Spleen (tissue), 11 donors: ENCODE measurements around the gene AGPAT4. TPM values are rescaled to one million over a fixed set of nuclear protein-coding genes. Genes with fewer than 3 reads are reported as not detected.

Source experiments
- DNase-seq: peaks from one replicate; pipeline ENCODE4 v3.0.0-alpha.2; 2020
- H3K27ac ChIP-seq, 8 donors: fragments of 200-600 bp; sonication (generic) in 7 of 8; 1 replicate in 4 of 8; 2 replicates in 4 of 8; pipeline versions ENCODE4 v1.5.0 to v1.8.0; 2016 to 2021; ENCODE audit warnings: inconsistent platforms in 4 of 8, mild to moderate bottlenecking in 4 of 8, moderate library complexity in 1 of 8
- H3K27me3 ChIP-seq, 7 donors: fragments of 200-600 bp; sonication (generic) in 6 of 7; replicated peaks in 1 of 7; 1 replicate in 4 of 7; 2 replicates in 3 of 7; pipeline versions ENCODE4 v1.5.0 to v1.8.0; 2016 to 2021; ENCODE audit warnings: inconsistent platforms in 3 of 7, mild to moderate bottlenecking in 1 of 7
- H3K36me3 ChIP-seq, 6 donors: fragments of 200-600 bp; sonication (generic) in 5 of 6; 1 replicate in 4 of 6; 2 replicates in 2 of 6; pipeline versions ENCODE4 v1.5.0 to v1.8.0; 2016 to 2021; ENCODE audit warnings: inconsistent platforms in 2 of 6
- H3K4me1 ChIP-seq, 6 donors: fragments of 200-600 bp; sonication (generic) in 5 of 6; 1 replicate in 3 of 6; 2 replicates in 3 of 6; pipeline versions ENCODE4 v1.5.0 to v1.8.0; 2016 to 2021; ENCODE audit warnings: inconsistent platforms in 3 of 6
- H3K4me3 ChIP-seq, 8 donors: fragments of 200-600 bp; sonication (generic) in 7 of 8; 1 replicate in 4 of 8; 2 replicates in 4 of 8; pipeline versions ENCODE4 v1.5.0 to v1.8.0; 2016 to 2021; ENCODE audit warnings: inconsistent platforms in 4 of 8, mild to moderate bottlenecking in 4 of 8, moderate library complexity in 2 of 8
- H3K9me3 ChIP-seq, 8 donors: fragments of 200-600 bp; sonication (generic) in 7 of 8; 1 replicate in 4 of 8; 2 replicates in 4 of 8; pipeline versions ENCODE4 v1.5.0 to v1.8.0; 2016 to 2021; ENCODE audit warnings: inconsistent platforms in 4 of 8
- POLR2A ChIP-seq, 3 donors: fragments of 450-650 bp; IDR thresholded peaks; one replicate each; pipeline ENCODE4 v1.5.1; 2017; ENCODE audit warnings: antibody characterized with exemption in 3 of 3, mild to moderate bottlenecking in 1 of 3
- POLR2AphosphoS5 ChIP-seq, 3 donors: sonication (generic); formaldehyde crosslinking; IDR thresholded peaks; one replicate each; pipeline ENCODE4 v1.5.1; 2017; ENCODE audit warnings: antibody characterized with exemption in 3 of 3
- WGBS, 5 donors: extraction: QIAGEN DNeasy Blood & Tissue Kit in 3 of 5; methylation state at CpG; one replicate each; pipeline versions ENCODE4 v1.1.5 to v1.1.7; 2013 to 2018; 5-methylcytosine and 5-hydroxymethylcytosine counted together
- intact Hi-C: fragments of 100-400 bp; cut with DNase I; formaldehyde crosslinking; loops from one replicate; pipeline ENCODE4 v1.15.0; 2023; ENCODE audit warnings: low total_unique reads
- polyA plus RNA-seq, 3 donors: library from polyadenylated mRNA; stranded (reverse); fragments of 200-250 nt; gene quantifications; one replicate each; pipeline ENCODE4 v1.2.1, GENCODE V29; 2013
- total RNA-seq, 7 donors: library from RNA; depleted of rRNA in 3 of 7; stranded (reverse); fragments of >200 nt in 3 of 7; fragmentation: NEBNext Ultra II Directional in 4 of 7; extraction: Animal tissue kit (Norgen Biotek cat#: 25700) in 4 of 7; gene quantifications; one replicate each; pipeline versions ENCODE4 v1.1.0 to v1.2.1, GENCODE V29; 2016 to 2021
- TF ChIP-seq, protein P1 (sequence below), 11 experiments: fragments of 200-600 bp in 7 of 11; fragments of 450-650 bp in 4 of 11; sonication (generic) in 4 of 11; IDR thresholded peaks in 8 of 11; conservative IDR thresholded peaks in 3 of 11; 1 replicate in 7 of 11; 2 replicates in 4 of 11; pipeline versions ENCODE4 v1.4.0 to v1.8.0; 2016 to 2021; ENCODE audit warnings: antibody characterized with exemption in 11 of 11, inconsistent platforms in 4 of 11, mild to moderate bottlenecking in 1 of 11
- donor health status: healthy with polysubstance abuse.
- donor health status: DM: no; HTN: no; CAD: no; lungs with moderate emphysema.
- donor health status: DM: no; HTN: no; CAD: no.
- donor health status: Bipolar disorder and iron deficiency.
- donor health status: healthy.
- donor health status: DM: no; HTN: no; CAD: no.
- donor health status: DM: yes; HTN: yes; CAD: no.

Gene AGPAT4
- total and polyA plus RNA-seq, 10 donors: 0.80 to 16.8 (median 8.4) TPM

DNA sequence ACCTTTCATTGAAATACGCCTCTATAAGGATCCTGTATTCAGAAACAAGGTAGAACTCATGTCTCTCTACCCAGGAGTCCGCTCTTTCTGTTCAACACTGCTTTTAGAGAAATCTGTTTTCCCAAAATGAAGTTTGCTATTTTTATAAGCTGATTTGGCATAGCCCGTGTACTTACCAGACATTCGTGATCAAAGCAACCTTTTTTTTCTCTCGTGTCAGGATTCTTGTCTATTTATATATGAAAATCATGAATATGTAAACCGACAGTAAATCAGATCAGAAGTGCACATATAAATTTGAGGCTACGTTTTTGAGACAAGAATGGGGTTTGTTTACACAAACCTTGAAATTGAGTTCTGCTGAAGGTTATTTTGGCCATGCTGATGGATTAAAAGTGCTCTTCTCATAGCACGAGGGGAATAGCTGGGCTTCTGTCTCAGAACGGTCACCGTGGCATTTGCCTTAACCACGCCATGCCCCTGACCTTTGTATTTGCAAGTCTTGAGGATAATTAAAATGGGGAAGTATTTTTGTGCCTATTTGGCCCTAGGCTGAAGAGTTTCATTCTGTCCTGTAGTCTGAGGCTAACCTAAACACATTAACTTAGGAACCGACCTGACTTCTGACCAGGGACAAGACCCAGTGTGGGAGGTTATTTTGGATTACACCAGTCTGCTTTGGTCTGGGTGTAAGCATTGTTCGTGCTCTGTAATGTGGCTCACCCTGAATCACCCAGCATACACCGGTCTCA, 163.7 kb downstream of the AGPAT4 start:
- H3K4me3 ChIP-seq: no peak overlapping the region
- H3K9me3 ChIP-seq: no peaks in the 10 kb centered on the region
- no peaks in the 10 kb centered on the region for H3K4me1 ChIP-seq
- DNase-seq: no peak
- H3K27me3 ChIP-seq: no peaks in the 10 kb centered on the region
- peaks cover 6 to 100% (median 94%) of the 10 kb centered on the region in 6 donors for H3K36me3 ChIP-seq
- TF ChIP-seq POLR2AphosphoS5 (IDR thresholded peaks at IDR 0.05) (no peak), POLR2A (IDR thresholded peaks at IDR 0.05) (no peak)
- TF ChIP-seq, protein P1, sequence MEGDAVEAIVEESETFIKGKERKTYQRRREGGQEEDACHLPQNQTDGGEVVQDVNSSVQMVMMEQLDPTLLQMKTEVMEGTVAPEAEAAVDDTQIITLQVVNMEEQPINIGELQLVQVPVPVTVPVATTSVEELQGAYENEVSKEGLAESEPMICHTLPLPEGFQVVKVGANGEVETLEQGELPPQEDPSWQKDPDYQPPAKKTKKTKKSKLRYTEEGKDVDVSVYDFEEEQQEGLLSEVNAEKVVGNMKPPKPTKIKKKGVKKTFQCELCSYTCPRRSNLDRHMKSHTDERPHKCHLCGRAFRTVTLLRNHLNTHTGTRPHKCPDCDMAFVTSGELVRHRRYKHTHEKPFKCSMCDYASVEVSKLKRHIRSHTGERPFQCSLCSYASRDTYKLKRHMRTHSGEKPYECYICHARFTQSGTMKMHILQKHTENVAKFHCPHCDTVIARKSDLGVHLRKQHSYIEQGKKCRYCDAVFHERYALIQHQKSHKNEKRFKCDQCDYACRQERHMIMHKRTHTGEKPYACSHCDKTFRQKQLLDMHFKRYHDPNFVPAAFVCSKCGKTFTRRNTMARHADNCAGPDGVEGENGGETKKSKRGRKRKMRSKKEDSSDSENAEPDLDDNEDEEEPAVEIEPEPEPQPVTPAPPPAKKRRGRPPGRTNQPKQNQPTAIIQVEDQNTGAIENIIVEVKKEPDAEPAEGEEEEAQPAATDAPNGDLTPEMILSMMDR (IDR thresholded peaks at IDR 0.05 in 8 of 11, conservative IDR thresholded peaks at IDR 0.05 in 3 of 11): no peak
- WGBS, 5 donors: 91 to 94% (median 92%) methylated on average over 14 of the region's 14 CpGs
- H3K27ac ChIP-seq: no peak overlapping the region
- intact Hi-C loops: no loop called here

DNA sequence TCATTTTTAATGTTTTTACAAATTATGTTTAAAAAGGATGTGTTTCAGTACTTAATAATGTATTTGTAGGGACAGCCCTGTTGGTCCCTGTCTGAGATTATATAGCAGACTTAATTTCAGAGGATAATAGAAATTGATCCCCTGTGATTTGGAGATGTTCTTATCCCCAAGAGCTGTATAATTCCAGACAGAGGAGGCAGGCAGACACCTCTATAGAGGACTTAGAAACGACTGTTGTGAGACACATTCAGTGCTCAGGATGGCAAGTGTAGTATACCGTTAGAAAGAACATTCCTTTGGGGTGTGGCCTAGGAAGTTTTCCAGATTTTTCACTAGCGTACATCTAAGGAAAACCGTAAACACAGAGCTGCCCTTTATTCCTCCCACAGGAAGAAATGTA, 164.5 kb downstream of the AGPAT4 start:
- peaks cover 6 to 100% (median 89%) of the 10 kb centered on the region in 6 donors for H3K36me3 ChIP-seq
- 88 to 97% (median 91%) methylated on average over 4 of the region's 4 CpGs for WGBS, 5 donors
- intact Hi-C loops: loop anchor here (10.0 kb wide), 1 partner anchor 245 kb away; no protein-coding TSS in a partner anchor

DNA sequence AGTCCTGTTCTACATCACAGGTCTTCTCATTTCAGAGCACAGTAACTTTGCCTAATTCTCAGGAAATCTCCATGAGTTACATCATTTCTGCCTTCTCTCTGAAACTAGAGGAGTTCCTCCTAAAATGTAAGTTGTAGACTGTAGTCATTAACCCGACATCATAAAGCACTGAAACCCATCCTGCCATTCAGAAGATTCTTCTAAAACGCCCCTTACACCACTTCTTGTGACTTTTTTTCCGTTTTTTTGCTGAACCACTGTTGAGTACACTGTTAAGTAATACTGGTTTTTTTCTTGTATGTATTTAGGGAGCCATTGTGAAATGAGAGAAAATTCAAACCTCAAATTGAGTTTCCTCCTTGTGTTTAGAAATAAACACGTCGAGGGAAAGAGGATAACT, 164.9 kb downstream of the AGPAT4 start:
- H3K4me3 ChIP-seq: no peak overlapping the region
- 50 to 88% (median 78%) methylated on average over 5 of the region's 5 CpGs for WGBS, 5 donors
- intact Hi-C loops: loop anchor here (10.0 kb wide), 1 partner anchor 246 kb away; no protein-coding TSS in a partner anchor
- H3K27ac ChIP-seq: no peak overlapping the region
- TF ChIP-seq, protein P1 (IDR thresholded peaks at IDR 0.05 in 8 of 11, conservative IDR thresholded peaks at IDR 0.05 in 3 of 11): no peak
- H3K27me3 ChIP-seq: no peaks in the 10 kb centered on the region
- H3K9me3 ChIP-seq: no peaks in the 10 kb centered on the region
- H3K36me3 ChIP-seq: peaks cover 6 to 100% (median 85%) of the 10 kb centered on the region in 6 donors
- DNase-seq: no peak
- H3K4me1 ChIP-seq: no peaks in the 10 kb centered on the region

More for the DNA sequence above, 164.5 kb downstream of the AGPAT4 start:
- DNase-seq: no peak
- Histone ChIP-seq H3K4me1 (no peaks in the 10 kb centered on the region), H3K9me3 (no peaks in the 10 kb centered on the region), H3K27ac (no peak overlapping the region), H3K4me3 (no peak overlapping the region), H3K27me3 (no peaks in the 10 kb centered on the region)
- TF ChIP-seq, protein P1 (IDR thresholded peaks at IDR 0.05 in 8 of 11, conservative IDR thresholded peaks at IDR 0.05 in 3 of 11): no peak
- TF ChIP-seq POLR2AphosphoS5 (IDR thresholded peaks at IDR 0.05) (no peak), POLR2A (IDR thresholded peaks at IDR 0.05) (no peak)
